ENCODE measurements around the gene KDM4B.
A peak's percentile ranks its signal among the peaks of the same experiment; 100 is the strongest.

Gene KDM4B

GRCh38 chr19:5032101-5032967 lies 63.4 kb downstream of the KDM4B start:
- no peak for DNase-seq (ENCODE audit: low read depth, low spot score)

GRCh38 chr19:5035105-5035761 lies 66.3 kb downstream of the KDM4B start:
- DNase-seq (ENCODE audit: low read depth, low spot score): no peak

DNA sequence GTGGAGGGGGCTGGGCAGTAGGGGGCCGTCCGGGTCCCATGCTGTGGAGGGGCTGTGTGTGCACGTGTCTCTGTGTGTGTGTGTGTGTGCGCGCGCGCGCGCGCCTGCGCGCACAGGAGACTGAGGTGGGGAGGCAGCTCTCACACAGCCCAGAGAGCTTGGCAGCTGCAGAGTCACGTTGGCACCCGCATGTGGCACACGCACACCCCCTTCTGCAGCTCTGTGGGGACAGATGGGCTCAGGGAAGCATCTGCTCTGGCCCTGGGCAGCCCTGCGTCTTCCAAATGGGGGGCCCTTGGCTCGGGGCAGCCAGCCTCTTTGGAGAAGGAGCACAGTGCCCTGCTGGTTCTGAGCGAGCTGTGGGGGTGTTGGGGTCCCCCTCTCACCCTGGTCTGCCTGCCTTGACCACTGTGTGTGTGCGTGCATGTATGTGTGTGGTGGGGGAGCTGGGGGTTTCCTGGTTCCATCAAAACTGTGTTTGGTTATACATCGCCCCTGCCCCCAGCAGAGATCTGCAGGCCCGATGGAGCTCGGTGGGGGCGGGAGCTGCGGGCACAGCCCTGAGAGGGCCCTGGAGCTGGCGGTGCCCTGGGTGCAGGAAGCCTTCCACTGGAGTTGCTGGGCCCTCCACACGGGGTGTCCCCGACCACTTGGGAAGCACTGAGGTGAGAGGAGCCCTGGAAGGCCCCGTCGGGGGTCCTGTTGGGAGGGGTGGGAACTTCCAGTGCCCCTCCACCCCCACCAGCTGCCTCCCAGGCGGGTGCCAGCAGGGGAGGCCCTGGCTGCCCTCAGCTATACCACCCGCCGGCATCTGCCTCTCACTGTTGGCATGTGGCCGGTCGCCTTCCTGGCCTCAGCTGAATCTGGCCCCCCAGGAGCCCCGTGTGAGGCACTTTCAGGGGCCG lies 67.1 kb downstream of the KDM4B start:
- no peak for DNase-seq (ENCODE audit: low read depth, low spot score)

DNA sequence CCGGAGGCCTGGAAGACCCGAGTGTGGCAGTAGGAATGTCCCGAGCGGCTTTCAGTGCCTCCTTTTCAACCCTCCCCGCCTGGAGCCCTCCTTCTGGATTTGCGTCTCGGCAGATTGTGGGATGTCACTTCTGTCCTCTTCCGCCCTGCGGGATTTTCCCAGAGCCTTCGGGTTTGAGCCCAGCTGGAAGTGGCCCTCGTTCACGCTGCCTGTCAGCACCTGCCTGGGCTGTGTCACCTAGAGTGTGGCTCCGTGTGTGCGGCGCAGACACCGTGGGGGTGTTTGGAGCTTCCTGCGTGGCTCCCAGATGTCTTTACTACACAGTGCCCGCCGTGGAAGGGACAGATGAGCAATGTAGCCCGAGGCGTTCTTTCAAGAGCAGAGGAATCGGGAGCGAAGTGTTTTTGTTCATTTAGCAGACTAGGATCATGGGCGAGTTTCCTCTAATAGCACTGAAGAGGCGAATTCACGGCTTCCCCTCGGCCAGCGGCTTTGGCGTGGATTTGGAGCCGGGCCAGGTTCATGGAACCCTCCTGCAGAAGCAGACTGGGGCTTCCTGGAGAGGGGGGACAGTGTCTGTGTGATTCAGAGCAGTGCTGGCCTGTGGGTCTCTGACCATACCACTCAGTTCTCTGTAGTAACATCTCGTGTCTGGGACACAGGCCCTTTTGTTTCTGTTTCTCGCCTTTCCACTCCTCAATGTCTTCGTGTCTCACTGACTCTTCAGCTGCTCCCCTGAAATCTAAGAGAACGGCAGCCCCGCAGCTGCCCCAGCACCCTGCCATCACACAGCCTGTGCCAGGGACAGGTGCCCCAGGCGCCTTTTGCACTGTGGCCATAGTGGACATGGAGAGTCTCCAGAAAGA lies 68.0 kb downstream of the KDM4B start:
- no peak for DNase-seq (ENCODE audit: low read depth, low spot score)

GRCh38 chr19:5037936-5038335 lies 69.0 kb downstream of the KDM4B start:
- no peak for DNase-seq (ENCODE audit: low read depth, low spot score)

DNA sequence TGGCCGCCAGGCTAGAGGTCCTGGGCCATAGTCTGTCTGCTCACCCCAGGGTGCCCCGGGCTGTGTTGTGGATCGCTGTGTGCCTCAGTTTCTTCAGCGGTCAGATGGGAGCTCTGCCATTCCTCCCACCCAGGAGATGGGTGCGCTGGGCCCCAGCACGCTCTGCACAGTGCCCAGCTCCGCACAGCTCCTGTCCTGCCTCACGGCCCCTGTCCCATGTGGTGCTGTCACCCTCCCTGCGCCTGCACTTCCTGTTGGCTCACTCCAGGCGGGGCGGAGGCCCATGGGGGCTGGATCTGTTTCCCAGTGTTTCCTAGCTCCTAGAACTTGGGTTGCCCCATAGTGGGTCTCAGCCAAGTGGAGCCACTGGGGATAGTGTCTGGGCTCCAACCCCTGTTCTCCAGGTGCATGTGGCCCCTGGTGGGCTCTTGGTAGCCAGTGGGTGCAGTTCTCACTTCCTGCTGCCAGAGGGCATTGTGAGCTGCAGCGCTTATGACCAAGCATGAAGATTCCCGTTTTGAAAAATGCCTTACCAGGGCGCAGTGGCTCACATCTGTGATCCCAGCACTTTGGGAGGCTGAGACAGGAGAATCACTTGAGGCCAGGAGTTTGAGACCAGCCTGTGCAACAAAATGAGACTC lies 69.8 kb downstream of the KDM4B start:
- DNase-seq (ENCODE audit: low read depth, low spot score): no peak

GRCh38 chr19:5039642-5040543 lies 71.0 kb downstream of the KDM4B start:
- no peak for DNase-seq (ENCODE audit: low read depth, low spot score)

- DNase-seq (ENCODE audit: low read depth, low spot score): no peak
Measured at GRCh38 chr19:5040544-5041167, 71.7 kb downstream of the KDM4B start.

- no peak for DNase-seq (ENCODE audit: low read depth, low spot score)
Measured at GRCh38 chr19:5041168-5041912, 72.4 kb downstream of the KDM4B start.

DNA sequence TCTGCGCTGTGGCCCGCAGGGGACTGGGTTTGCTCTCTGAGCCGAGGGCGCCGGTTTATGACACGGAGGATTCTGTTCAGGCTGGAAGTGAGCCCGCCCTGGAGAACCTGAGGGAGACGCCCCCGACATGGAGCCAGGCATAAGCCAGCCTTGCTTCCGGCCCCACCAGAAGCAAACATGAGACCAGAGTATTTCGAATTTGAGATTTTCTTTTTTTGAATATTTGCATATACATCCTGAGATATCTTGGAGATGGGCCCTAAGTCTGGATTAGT lies 72.9 kb downstream of the KDM4B start:
- no peak for DNase-seq (ENCODE audit: low read depth, low spot score)

DNA sequence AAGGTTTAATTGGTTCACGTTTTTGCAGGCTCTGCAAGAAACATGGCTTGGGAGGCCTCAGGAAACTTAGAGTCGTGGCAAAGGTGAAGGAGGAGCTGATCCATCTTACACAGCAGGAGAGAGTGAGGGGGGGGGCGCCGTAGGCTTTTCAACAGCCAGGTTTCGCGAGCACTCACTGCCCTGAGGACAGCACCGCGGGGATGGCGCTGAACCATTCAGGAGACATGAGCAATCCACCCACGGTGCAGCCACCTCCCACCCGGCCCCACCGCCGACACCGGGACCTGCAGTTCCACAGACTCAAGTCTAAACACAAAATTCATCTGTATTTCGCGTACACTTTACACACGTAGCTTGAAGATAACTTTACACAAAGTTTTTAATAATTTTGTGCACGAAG lies 73.6 kb downstream of the KDM4B start:
- DNase-seq (ENCODE audit: low read depth, low spot score): no peak

GRCh38 chr19:5045029-5045428 lies 76.1 kb downstream of the KDM4B start:
- DNase-seq (ENCODE audit: low read depth, low spot score): no peak

GRCh38 chr19:5045956-5046338 lies 77.0 kb downstream of the KDM4B start:
- no peak for DNase-seq (ENCODE audit: low read depth, low spot score)

DNA sequence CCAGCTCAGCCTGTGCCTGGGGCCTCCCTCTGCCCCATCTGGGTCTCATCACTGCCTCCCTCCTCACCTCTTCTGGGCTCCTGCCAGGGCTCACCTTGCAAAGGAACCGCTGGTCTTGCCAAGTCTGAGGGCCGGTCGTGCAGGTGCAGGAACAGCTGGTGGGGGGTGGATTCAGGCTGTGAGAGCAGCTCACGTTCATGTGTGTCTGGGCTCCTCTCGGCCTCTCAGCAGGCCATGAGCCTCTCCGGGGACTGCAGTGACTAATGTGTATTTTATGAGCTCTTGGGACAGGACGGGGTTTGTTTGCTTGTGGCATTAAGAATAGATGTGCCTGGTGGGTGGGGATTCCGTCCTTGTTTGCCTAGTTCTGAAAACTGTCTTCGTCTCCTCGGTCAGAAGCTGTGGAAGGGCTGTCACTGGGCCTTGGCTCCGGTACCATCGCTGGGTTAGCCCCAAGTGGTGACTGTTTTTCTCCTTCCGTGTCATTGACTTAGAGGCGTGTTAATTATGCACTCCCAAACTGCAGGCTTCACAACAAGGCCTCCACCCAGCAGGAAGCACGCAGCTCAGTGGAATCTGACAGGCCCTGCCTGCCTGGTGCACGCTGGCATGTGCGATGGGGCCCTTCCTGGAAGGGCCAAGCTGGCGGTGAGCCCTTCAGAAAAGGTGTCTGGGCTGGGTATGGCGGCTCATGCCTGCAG lies 77.6 kb downstream of the KDM4B start:
- no peak for DNase-seq (ENCODE audit: low read depth, low spot score)

GRCh38 chr19:5047251-5047935 lies 78.5 kb downstream of the KDM4B start:
- no peak for DNase-seq (ENCODE audit: low read depth, low spot score)

DNA sequence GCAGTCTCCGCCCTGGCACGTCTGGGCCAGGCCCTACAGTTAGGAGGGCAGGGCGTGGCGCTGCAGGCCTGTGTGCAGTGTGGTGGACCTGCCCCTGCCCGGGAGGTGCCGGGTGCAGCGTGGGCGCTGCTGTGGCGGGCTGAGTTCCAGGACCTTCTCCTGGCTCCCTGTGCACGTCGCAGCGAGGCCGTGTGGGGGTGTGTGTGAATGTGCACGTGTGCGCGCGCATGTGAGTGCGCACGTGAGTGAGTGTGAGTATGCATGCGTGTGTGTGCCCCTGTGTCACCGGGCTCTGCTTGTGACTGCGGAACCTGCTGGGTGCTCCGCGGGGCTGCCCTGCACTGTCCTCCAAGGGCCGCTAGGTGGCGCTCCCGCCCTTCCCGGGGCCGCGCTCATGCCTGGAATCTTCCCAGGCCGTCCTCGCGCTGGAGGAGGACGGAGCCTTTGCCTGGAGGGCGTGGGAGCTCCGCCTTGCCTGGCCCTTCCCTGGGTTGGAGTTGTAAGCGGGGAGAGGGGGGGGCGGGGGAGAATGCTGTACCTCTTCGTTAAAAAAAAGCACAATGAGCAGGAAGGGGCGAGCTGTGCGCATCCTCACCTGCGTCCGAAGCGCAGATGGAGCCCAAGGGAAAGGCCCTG lies 79.3 kb downstream of the KDM4B start:
- peak; percentile 62 for DNase-seq (ENCODE audit: low read depth, low spot score)
